ENCODE data around the gene NUDT9.

DNA sequence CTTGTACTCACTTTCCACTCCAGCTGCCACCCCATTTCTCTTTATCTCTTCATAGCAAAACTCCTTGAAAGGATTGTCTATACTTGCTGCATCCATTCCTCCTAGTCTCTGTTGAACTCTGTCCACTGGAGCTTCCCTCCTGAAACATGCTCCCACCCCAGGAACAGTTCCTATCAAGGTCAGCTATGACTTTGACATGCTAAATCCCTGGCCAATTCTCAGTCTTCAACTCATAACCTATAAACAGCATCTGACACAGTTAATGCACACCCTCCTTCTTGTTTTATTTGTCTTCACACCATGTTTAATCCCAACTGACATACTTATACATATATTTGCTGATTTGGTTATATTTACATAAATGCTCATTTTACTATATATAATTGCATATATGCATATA lies 59.0 kb downstream of the NUDT9 start:
- TF ChIP-seq, protein P1, sequence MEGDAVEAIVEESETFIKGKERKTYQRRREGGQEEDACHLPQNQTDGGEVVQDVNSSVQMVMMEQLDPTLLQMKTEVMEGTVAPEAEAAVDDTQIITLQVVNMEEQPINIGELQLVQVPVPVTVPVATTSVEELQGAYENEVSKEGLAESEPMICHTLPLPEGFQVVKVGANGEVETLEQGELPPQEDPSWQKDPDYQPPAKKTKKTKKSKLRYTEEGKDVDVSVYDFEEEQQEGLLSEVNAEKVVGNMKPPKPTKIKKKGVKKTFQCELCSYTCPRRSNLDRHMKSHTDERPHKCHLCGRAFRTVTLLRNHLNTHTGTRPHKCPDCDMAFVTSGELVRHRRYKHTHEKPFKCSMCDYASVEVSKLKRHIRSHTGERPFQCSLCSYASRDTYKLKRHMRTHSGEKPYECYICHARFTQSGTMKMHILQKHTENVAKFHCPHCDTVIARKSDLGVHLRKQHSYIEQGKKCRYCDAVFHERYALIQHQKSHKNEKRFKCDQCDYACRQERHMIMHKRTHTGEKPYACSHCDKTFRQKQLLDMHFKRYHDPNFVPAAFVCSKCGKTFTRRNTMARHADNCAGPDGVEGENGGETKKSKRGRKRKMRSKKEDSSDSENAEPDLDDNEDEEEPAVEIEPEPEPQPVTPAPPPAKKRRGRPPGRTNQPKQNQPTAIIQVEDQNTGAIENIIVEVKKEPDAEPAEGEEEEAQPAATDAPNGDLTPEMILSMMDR (IDR thresholded peaks at IDR 0.05): no peak
- no peak for TF ChIP-seq POLR2A (IDR thresholded peaks at IDR 0.05)
